K562 (cell line): Measurements from ENCODE around the gene RPS8. TPM values are rescaled to one million over a fixed set of nuclear protein-coding genes. Genes with fewer than 3 reads are reported as not detected.

ENCODE experiments used
- ESRRA ChIP-seq: fragments of 450-650 bp; IDR thresholded peaks from 2 replicates; pipeline ENCODE4 v1.6.1; 2014; ENCODE audit warnings: low read depth, mild to moderate bottlenecking, moderate library complexity, borderline replicate concordance
- HDAC1 ChIP-seq, 2 experiments: fragments of 450-650 bp; IDR thresholded peaks; 2 replicates each; pipeline ENCODE4 v1.6.1; 2016 to 2017; ENCODE audit warnings: inconsistent platforms in 1 of 2, mild to moderate bottlenecking in 1 of 2, moderate library complexity in 1 of 2
- PBX2 ChIP-seq, 2 experiments: IDR thresholded peaks in 1 of 2; conservative IDR thresholded peaks in 1 of 2; 2 replicates each; pipeline ENCODE4 v1.6.1; 2016; ENCODE audit warnings: low read depth in 2 of 2, mild to moderate bottlenecking in 1 of 2, missing compliant biosample characterization in 1 of 2, missing genetic modification characterization in 1 of 2, moderate library complexity in 1 of 2
- RBM14 ChIP-seq: fragments of 200-400 bp; formaldehyde crosslinking; IDR thresholded peaks from 2 replicates; pipeline ENCODE4 v1.6.1; 2018; ENCODE audit warnings: low read depth, mild to moderate bottlenecking, low read length, moderate library complexity, borderline replicate concordance; ENCODE audit not compliant: insufficient read depth
- RBM22 ChIP-seq: fragments of 200-400 bp; formaldehyde crosslinking; IDR thresholded peaks from 2 replicates; pipeline ENCODE4 v1.6.1; 2018; ENCODE audit warnings: low read length, low read depth; ENCODE audit not compliant: poor library complexity, severe bottlenecking
- RBM39 ChIP-seq: fragments of 200-400 bp; formaldehyde crosslinking; optimal IDR thresholded peaks from 2 replicates; pipeline ENCODE3; 2018; ENCODE audit warnings: low read depth, low read length
- THAP12 ChIP-seq: fragments of 250-450 bp; sonication (Bioruptor Pico); IDR thresholded peaks from 2 replicates; pipeline ENCODE4 v1.9.0; 2021; ENCODE audit warnings: mild to moderate bottlenecking, inconsistent platforms
- XRCC5 ChIP-seq: fragments of 200-400 bp; formaldehyde crosslinking; IDR thresholded peaks from 2 replicates; pipeline ENCODE4 v1.6.1; 2017; ENCODE audit warnings: low read depth, mild to moderate bottlenecking, low read length
- ZBTB7A ChIP-seq: IDR thresholded peaks from 2 replicates; pipeline ENCODE4 v1.6.1; 2011; ENCODE audit warnings: low read depth, mild to moderate bottlenecking, low read length, moderate library complexity, borderline replicate concordance; ENCODE audit not compliant: control insufficient read depth
- ZNF134 ChIP-seq: fragments of 250-450 bp; sonication (Bioruptor Pico); conservative IDR thresholded peaks from 2 replicates; pipeline ENCODE4 v1.4.0; 2020
- polyA plus RNA-seq, 8 experiments: library from polyadenylated mRNA; depleted of rRNA in 4 of 8; stranded (reverse) in 5 of 8; unstranded in 3 of 8; fragments of >200 nt; fragmentation: Nextera tagmentation in 2 of 8; fragmentation: Illumina TruSeq in 1 of 8; extraction: Ambion mirVana in 2 of 8; extraction: Trizol in 1 of 8; gene quantifications; 2 replicates each; pipeline versions ENCODE4 v1.2.1 to v1.2.3, GENCODE V29; 2011 to 2014; ENCODE audit warnings: inconsistent platforms in 1 of 8, missing spikeins in 1 of 8
- total RNA-seq, 7 experiments: library from RNA; depleted of rRNA in 6 of 7; stranded (reverse); fragments of >200 nt in 6 of 7; fragmentation: Illumina TruSeq in 2 of 7; extraction: Trizol in 2 of 7; gene quantifications; 2 replicates each; pipeline versions ENCODE4 v1.2.1 to v1.2.3, GENCODE V29; 2011 to 2021; ENCODE audit warnings: low replicate concordance in 1 of 7
- TF ChIP-seq, protein P1 (sequence below): fragments of 250-450 bp; sonication (Bioruptor Pico); IDR thresholded peaks from 2 replicates; pipeline ENCODE4 v1.5.0; 2021
- TF ChIP-seq, protein P2 (sequence below): fragments of 250-450 bp; sonication (Bioruptor Pico); IDR thresholded peaks from 2 replicates; pipeline ENCODE4 v1.8.0; 2022; ENCODE audit warnings: inconsistent platforms

RPS8 gene
- total and polyA plus RNA-seq, 9 of the 15 experiments (the other 6 are each of a cell fraction or from before 2014, with no cell fraction given), result 2,431 to 4,168 (median 3,109) TPM

DNA sequence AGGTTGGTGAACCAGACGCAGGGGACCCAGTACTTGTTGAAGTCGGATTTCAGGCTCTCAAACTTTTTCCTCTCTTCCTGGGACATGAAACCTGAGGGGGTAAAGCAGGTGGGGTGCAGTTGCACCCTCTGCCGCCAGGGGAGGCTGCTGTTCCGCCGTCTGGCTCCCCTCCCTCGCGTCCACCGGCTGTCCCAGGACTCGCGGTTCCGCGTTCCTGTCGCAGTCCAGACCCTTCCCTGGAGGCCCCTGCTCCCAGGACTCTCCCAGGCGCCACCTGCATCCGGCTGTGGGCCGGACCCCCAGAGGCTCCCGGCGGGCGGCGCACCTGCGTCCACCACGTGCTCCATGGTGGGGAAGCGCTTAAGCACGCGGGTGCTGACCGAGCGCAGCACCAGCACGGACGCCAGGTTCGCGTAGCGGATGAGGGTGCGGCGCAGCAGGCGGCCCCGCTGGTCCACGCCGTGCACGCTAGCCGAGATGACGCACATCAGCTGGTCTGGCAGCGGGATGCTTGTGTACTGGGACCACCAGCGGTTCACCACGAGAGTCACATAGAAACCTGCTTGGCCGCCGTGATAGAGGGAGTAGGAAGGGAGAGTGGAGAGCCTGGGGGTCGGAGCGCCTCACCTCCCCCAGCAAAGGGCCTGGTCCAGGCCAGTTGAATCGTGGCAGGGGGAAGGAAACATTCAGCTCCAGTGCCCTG, 10.9 kb downstream of the RPS8 start (continued):
- TF ChIP-seq XRCC5 (peak; percentile 92; the same call in 1 of the 2 replicates), RBM39 (no peak), HDAC1 (IDR thresholded peaks at IDR 0.05) (peak in 1 of 2 experiments; percentile 38; a peak in 1 of 4 replicates), ZNF134 (CRISPR knock-in tag) (no peak), RBM14 (no peak), THAP12 (CRISPR knock-in tag) (peak; percentile 47; the same call in 1 of the 2 replicates), PBX2 (CRISPR knock-in tag; IDR thresholded peaks at IDR 0.05; ENCODE audit: low read depth) (no peak), PBX2 (tag; conservative IDR thresholded peaks at IDR 0.05; ENCODE audit: low read depth) (no peak), ESRRA (0 out of 2 replicates have a peak, but pooled peaks have one; percentile 14), RBM22 (no peak), ZBTB7A (peak; percentile 23; the same call in 1 of the 2 replicates)
- TF ChIP-seq, protein P1, sequence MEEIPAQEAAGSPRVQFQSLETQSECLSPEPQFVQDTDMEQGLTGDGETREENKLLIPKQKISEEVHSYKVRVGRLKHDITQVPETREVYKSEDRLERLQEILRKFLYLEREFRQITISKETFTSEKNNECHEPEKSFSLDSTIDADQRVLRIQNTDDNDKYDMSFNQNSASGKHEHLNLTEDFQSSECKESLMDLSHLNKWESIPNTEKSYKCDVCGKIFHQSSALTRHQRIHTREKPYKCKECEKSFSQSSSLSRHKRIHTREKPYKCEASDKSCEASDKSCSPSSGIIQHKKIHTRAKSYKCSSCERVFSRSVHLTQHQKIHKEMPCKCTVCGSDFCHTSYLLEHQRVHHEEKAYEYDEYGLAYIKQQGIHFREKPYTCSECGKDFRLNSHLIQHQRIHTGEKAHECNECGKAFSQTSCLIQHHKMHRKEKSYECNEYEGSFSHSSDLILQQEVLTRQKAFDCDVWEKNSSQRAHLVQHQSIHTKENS (CRISPR knock-in tag), result no peak
- TF ChIP-seq, protein P2, sequence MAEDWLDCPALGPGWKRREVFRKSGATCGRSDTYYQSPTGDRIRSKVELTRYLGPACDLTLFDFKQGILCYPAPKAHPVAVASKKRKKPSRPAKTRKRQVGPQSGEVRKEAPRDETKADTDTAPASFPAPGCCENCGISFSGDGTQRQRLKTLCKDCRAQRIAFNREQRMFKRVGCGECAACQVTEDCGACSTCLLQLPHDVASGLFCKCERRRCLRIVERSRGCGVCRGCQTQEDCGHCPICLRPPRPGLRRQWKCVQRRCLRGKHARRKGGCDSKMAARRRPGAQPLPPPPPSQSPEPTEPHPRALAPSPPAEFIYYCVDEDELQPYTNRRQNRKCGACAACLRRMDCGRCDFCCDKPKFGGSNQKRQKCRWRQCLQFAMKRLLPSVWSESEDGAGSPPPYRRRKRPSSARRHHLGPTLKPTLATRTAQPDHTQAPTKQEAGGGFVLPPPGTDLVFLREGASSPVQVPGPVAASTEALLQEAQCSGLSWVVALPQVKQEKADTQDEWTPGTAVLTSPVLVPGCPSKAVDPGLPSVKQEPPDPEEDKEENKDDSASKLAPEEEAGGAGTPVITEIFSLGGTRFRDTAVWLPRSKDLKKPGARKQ (CRISPR knock-in tag), result peak; percentile 98
